Panc1 (cell line): ENCODE measurements around the gene AOC1. TPM values are rescaled to one million over a fixed set of nuclear protein-coding genes. Genes with fewer than 3 reads are reported as not detected.

ENCODE experiments used
- ATAC-seq: fragments of 200-7000 bp; cut with Tn5 transposase; 2 replicates; pipeline ENCODE4 v1.9.1; 2020; ENCODE audit warnings: mild to moderate bottlenecking, moderate library complexity
- BruUV-seq: library from RNA; stranded (reverse); fragments of 400-500 nt; replicated peaks from 2 replicates; lab custom pipeline; 2021; lab: Mats Ljungman, UMichigan
- CTCF ChIA-PET: fragments of 300-600 bp; sonication (Branson Sonifier 250); formaldehyde crosslinking; loops from one replicate; lab custom pipeline; 2022; ENCODE audit warnings: antibody characterized with exemption; lab: Charles Lee
- POLR2A ChIA-PET: fragments of 300-600 bp; sonication (Branson Sonifier 250); formaldehyde crosslinking; loops from one replicate; lab custom pipeline; 2022; ENCODE audit warnings: antibody characterized with exemption; lab: Charles Lee
- DNase-seq: peaks from one replicate; pipeline ENCODE4 v3.0.0-alpha.2; 2010; ENCODE audit warnings: low read depth, low spot score
- H3K27ac ChIP-seq: 2 replicates; pipeline ENCODE4 v1.5.1; 2011; ENCODE audit warnings: mild to moderate bottlenecking, low read length, inconsistent platforms
- H3K27me3 ChIP-seq: fragments of 200-500 bp; sonication (Bioruptor generic); 2 replicates; pipeline ENCODE4 v1.6.0; 2014; ENCODE audit warnings: low read length, inconsistent platforms; ENCODE audit not compliant: control insufficient read depth, insufficient read depth
- H3K36me3 ChIP-seq: fragments of 200-500 bp; sonication (Bioruptor generic); 2 replicates; pipeline ENCODE4 v1.5.1; 2014; ENCODE audit warnings: inconsistent platforms, mild to moderate bottlenecking, low read length, moderate library complexity; ENCODE audit not compliant: control insufficient read depth, insufficient read depth
- H3K4me1 ChIP-seq: 2 replicates; pipeline ENCODE4 v1.5.1; 2011; ENCODE audit warnings: inconsistent platforms, mild to moderate bottlenecking, low read length, moderate library complexity; ENCODE audit not compliant: control insufficient read depth, insufficient read depth
- H3K4me3 ChIP-seq, 2 experiments: 2 replicates each; pipeline ENCODE4 v1.5.1; 2011 to 2012; ENCODE audit warnings: low read depth in 2 of 2, low read length in 2 of 2, mild to moderate bottlenecking in 2 of 2, inconsistent platforms in 1 of 2, moderate library complexity in 1 of 2
- H3K9me3 ChIP-seq: fragments of 200-500 bp; sonication (Bioruptor generic); 2 replicates; pipeline ENCODE4 v1.5.1; 2014; ENCODE audit warnings: low read depth, mild to moderate bottlenecking, inconsistent platforms, low read length, moderate library complexity; ENCODE audit not compliant: control insufficient read depth, insufficient read depth
- CTCF ChIP-seq: fragments of 450-650 bp; IDR thresholded peaks from 2 replicates; pipeline ENCODE4 v1.5.1; 2017; ENCODE audit warnings: mild to moderate bottlenecking
- POLR2AphosphoS5 ChIP-seq: IDR thresholded peaks from 2 replicates; pipeline ENCODE4 v1.6.1; 2012; ENCODE audit warnings: mild to moderate bottlenecking, low read depth, low read length, moderate library complexity
- REST ChIP-seq, 2 experiments: IDR thresholded peaks; 2 replicates each; pipeline ENCODE4 v1.6.1; 2011 to 2012; ENCODE audit warnings: low read depth in 2 of 2, control low read depth in 1 of 2, low read length in 1 of 2, mild to moderate bottlenecking in 1 of 2, moderate library complexity in 1 of 2; ENCODE audit not compliant: insufficient read depth in 1 of 2
- SIN3A ChIP-seq: IDR thresholded peaks from 2 replicates; pipeline ENCODE4 v1.6.1; 2012; ENCODE audit warnings: low read depth, mild to moderate bottlenecking, low read length, moderate library complexity, borderline replicate concordance; ENCODE audit not compliant: insufficient read depth
- TCF7L2 ChIP-seq: IDR thresholded peaks from 2 replicates; pipeline ENCODE4 v1.6.1; 2011; ENCODE audit warnings: mild to moderate bottlenecking, low read depth, low read length, inconsistent platforms
- in situ Hi-C: cut with HindIII; loops from 2 replicates; pipeline ENCODE4 v1.10.0; 2016; ENCODE audit warnings: low sequenced_read_pairs, low pct_unique_long_range_greater_than_20kb
- intact Hi-C: fragments of 100-400 bp; cut with micrococcal nuclease; formaldehyde crosslinking; loops from one replicate; pipeline ENCODE4 v1.10.0; 2022; ENCODE audit not compliant: unreplicated experiment
- total RNA-seq: library from RNA; stranded (reverse); gene quantifications from one replicate; pipeline ENCODE4 v1.2.1, GENCODE V29; 2021; ENCODE audit not compliant: unreplicated experiment

AOC1 gene
- total RNA-seq, 1 experiment from 2014 or later: 0.15 TPM

GRCh38 chr7:150820148-150820547 is 32.2 kb upstream of the AOC1 start:
- in situ Hi-C loops (no loop called here), intact Hi-C loops (no loop called here)
- ATAC-seq (no peak), DNase-seq (no peak)
- Histone ChIP-seq H3K36me3 (no peaks in the 10 kb centered on the region), H3K27ac (no peak overlapping the region), H3K27me3 (no peaks in the 10 kb centered on the region), H3K4me1 (no peaks in the 10 kb centered on the region), H3K4me3 (no peak overlapping the region), H3K9me3 (peaks cover 4% of the 10 kb centered on the region; the same call in 1 of the 2 replicates)
- POLR2A ChIA-PET: no interaction called here
- TF ChIP-seq CTCF (no peak), POLR2AphosphoS5 (no peak), TCF7L2 (no peak), REST (IDR thresholded peaks at IDR 0.05; ENCODE audit: insufficient read depth in 1 of 2, low read depth in 2 of 2, low read length in 1 of 2) (no peak), SIN3A (no peak)
- CTCF ChIA-PET: no interaction called here
- no TSS peak for BruUV-seq

- BruUV-seq: no TSS peak
- Histone ChIP-seq H3K4me3 (no peak overlapping the region), H3K9me3 (peaks cover 3% of the 10 kb centered on the region; the same call in 1 of the 2 replicates), H3K27me3 (no peaks in the 10 kb centered on the region), H3K4me1 (no peaks in the 10 kb centered on the region), H3K36me3 (no peaks in the 10 kb centered on the region), H3K27ac (no peak overlapping the region)
- CTCF ChIA-PET: no interaction called here
- ATAC-seq (no peak), DNase-seq (no peak)
- no peak for TF ChIP-seq REST (IDR thresholded peaks at IDR 0.05; ENCODE audit: insufficient read depth in 1 of 2, low read depth in 2 of 2, low read length in 1 of 2)
- no peak for TF ChIP-seq POLR2AphosphoS5
- no peak for TF ChIP-seq TCF7L2
- TF ChIP-seq SIN3A: no peak
- TF ChIP-seq CTCF: no peak
- intact Hi-C loops: no loop called here
- in situ Hi-C loops: no loop called here
- POLR2A ChIA-PET: no interaction called here
These were observed 31.6 kb upstream of the AOC1 start for GRCh38 chr7:150820578-150821198.
